ENCODE measurements around the gene TLL2.

TLL2 gene

GRCh38 chr10:96389785-96390184 is 123.9 kb downstream of the TLL2 start:
- no peak for DNase-seq

DNA sequence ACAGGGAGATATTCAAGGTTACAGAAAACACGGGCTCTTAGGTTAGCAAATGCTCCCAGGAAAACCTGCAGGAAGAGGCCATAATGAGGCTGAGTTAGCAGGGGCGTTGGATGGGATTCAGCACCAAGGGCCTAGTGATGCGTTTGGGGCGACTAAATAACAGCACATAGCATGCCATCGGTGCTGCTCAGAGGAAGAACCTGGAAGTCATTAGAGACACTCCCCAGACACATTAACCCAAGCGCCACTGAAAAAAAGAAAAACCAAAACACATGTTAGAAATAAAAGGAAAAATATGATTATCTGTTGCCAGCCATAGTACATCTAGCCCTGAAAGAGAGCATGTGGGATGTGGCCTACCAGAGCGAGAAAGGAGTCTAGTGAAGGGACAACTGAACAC is 126.1 kb downstream of the TLL2 start:
- DNase-seq, result peak; percentile 85

DNA sequence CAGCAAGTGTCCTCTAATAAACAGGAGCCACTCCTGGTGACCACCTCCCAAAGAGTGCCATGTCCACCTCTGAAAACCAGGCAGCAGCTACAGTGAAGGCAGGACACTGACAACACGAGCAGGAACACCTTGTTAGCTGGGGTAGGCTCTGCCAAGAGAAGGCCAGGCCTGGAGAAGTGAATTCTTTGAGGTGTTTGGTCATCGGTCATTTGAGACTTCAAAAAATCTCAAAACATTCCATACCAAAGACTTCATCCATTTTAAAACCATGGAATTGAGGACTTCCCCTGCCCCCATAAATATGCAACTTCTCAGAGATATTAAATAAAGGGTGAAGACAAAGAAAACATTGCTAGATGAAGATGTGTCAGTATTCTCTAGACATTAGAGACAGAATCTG is 126.6 kb downstream of the TLL2 start:
- peak; percentile 79 for DNase-seq

DNA sequence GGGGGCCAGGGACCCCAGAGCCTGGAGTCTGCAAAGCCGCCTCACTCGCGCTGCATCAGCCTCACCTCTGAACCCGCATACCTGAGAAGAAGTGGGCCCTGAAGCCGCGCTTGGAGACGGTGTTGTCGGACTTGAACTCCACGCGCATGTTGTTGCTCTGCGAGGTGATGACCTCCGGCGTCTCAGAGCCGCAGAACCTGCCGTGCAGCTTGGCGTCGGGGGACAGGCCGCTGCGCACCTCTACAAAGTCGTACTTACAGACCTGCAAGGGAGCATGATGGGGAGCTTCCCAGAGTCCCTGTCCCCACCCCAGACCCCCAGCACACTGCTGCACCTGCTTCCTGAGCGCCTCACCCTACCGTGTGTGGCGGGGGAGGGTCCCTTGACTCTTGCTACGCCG is 129.2 kb downstream of the TLL2 start:
- no peak for DNase-seq

GRCh38 chr10:96380821-96381220 is 132.9 kb downstream of the TLL2 start:
- no peak for DNase-seq

DNA sequence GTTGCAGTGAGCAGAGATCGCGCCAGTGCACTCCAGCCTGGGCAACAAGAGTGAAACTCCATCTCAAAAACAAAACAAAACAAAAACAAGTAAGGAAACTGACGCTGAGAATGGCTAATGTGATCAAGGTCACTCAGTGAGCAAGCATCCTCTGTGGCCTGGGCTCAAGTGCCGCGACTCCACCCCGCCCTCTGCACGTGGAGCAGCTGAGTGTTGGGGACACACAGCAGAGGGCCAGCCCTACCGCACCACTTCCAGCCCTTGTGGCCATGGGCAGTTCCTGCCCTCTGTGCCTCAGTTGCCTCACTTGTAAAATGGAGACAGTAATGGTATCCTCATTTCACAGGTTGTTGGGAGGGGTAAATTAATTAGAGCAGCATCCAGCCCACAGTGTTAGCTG is 134.0 kb downstream of the TLL2 start:
- no peak for DNase-seq

GRCh38 chr10:96378741-96379140 is 135.0 kb downstream of the TLL2 start:
- no peak for DNase-seq

- DNase-seq, result peak; percentile 41
Observed at GRCh38 chr10:96377816-96378294, 135.9 kb downstream of the TLL2 start.

GRCh38 chr10:96376483-96376882 is 137.2 kb downstream of the TLL2 start:
- DNase-seq, result no peak

DNA sequence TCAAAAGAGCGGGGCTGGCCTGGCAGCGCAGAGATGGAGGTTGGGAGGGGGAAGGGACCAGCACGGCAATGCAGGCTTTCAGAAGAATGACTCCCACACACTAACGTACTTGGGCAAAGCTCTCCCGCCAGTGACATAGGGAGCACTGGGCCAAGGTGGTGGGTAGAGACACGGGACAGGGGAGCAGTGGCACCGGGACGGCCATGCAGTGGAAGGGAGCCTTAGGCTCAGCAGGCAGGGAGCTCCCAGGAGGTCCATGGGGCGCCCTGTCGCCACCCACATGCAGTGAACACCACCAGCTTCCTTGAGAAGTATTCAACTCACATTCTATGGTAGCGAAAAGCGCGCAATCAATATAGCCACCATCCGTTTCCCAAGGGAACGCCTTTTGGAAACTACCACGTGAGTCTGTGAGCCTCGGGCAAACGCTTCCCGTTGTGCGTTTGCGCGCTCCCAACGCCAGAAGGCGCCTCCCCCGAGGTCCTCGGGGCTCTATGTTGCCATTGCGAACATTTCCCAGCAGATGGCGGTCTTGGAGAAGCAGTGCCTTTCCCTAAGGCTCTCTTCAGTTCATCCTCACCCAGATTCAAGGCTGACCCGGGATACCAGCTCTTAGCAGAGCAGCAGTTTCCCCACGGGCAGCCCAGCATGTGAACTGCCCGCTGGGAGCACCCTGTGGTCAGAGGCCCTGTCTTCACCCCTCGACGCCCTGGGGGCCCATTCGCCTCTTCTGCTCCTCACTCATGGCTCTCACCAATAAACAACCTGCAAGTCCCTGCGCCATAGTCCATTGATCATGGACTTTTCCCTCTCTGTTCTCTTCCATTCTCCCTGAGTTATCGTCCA is 138.5 kb downstream of the TLL2 start:
- DNase-seq, result peak; percentile 84

- DNase-seq, result no peak
Observed at GRCh38 chr10:96374639-96374984, 139.1 kb downstream of the TLL2 start.

DNA sequence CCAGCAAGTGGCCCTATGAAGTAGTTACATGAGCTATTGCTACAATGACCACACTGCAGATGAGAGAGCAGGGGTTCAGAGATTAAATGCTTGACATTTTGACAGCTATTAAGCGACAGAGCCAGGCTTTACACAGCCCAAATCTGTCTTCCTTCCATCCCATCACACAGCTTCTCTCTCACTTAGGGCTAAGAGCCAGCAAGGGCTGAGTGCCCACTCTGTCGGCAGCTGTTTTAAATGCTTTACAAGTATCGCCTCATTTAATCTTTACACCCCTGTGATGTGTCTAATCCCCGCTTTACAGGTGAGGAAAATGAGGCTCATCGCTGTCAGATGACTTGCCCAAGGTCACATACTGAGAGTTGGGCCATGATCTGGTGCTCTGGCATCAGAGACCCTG is 139.7 kb downstream of the TLL2 start:
- DNase-seq, result no peak

DNA sequence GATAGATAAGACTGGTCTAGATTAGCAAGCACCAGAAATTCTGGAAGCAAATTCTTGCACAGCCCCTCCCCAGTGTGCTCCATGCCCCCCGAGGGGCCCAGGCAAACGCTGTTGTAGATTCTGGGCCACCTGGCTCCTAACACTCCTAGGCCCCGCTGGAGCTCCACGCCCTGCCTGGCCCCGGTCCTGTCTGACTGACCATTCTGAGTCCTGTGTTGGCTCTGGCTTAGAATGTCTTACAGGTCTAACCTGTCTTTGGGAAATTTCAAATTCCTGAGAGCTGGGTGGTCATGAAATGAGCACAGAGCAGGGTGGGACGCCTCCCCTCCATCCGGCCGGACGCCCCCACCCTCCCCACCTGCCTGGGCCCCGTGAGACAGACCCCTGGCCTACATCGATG is 142.4 kb downstream of the TLL2 start:
- DNase-seq, result no peak

GRCh38 chr10:96370584-96371157 is 143.1 kb downstream of the TLL2 start:
- DNase-seq, result peak; percentile 47

DNA sequence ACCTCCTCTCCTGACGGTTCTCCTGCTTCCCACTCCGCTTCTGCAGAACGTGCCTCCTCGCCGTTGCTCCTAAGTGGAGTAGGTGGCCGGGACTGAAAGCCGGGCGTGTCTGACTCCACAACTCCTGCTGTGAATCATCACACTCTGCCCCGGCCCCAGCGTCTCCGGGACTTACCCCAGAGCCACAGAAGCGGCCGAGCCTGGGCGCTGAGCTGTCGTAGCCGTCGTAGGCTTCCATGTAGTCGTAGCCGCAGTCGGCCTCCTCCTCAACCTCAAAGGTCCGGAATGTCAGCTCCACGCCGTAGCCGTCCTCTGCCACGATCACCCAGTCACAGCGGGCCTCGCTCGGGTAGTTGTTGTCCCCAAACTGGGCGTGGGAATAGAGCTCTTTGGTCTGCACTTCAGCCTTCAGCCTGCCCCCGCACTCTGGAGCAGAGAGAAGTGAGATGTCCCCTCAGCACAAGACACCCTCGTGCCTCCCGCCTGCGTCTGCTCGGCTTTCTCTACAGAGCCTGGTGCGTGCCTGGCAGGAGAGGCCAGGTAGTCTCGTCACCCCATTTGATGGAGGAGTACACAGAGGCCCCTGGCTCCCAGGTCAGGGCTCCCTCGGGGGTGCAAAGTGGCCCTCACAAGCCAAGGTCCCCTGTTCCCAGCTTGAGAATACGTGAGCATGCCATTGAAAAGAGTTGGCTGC is 143.7 kb downstream of the TLL2 start:
- no peak for DNase-seq

- no peak for DNase-seq
Observed at GRCh38 chr10:96368971-96369370, 144.8 kb downstream of the TLL2 start.

- no peak for DNase-seq
Observed at GRCh38 chr10:96367470-96367869, 146.3 kb downstream of the TLL2 start.

GRCh38 chr10:96366508-96366907 is 147.2 kb downstream of the TLL2 start:
- DNase-seq, result peak; percentile 19

DNA sequence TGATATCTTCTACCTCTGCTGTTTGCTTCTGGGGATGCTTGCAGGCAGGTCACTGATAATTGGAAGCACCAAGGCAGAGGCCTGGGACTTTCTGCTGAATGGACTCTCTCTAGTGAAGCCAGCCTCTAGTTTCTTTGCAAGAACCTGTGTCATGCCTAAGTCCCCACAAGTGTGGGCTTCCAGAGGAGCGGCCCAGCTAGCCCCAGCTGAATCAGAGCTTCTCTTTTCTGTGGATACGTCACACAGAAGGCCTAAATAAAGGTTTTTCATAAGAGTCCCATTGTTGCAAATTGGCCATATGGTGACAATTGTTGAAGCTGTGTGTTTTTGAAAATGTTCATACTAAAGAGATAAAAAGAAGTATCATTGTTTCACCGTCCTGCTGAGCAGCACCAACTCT is 148.2 kb downstream of the TLL2 start:
- DNase-seq, result no peak

- DNase-seq, result no peak
Observed at GRCh38 chr10:96360766-96361165, 153.0 kb downstream of the TLL2 start.

- DNase-seq, result no peak
Observed at GRCh38 chr10:96360331-96360730, 153.4 kb downstream of the TLL2 start.

GRCh38 chr10:96359616-96360015 is 154.1 kb downstream of the TLL2 start:
- no peak for DNase-seq

DNA sequence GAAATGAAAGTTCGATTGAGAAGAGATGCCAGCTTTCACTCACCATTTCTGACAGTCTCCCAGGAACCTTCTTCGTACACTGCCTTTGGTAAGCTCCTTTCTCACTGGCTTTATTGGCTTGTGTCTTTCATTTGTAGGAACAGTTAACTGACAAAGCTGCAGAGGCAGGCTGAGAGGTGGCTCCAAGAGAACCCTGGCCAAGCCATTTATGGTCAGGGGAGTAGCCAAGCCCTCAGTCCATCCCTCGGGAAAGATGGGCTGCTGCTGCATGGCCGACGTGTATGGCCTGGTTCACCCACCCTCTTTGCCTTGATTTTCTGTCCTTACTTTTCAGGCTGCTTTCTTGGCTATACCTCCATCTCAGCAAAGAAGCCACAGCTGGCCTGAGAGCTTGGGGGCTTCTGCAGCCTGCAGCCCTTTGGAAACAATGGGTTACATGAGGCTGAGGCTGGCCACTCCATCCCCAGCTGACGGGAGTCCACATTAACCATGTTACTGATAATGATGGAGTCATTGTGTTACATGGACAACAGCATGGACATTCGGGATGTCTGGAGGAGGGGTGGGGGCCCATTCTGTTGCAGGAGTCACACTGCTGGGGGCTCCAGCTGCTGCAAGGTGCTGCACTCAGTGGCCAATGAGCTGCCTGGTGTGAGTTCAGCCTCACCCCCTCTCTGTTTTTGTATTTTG is 154.7 kb downstream of the TLL2 start, which contains the start of gene OPALIN:
TSS of gene OPALIN (minus strand) at position 152 of the 690 bp plus-strand sequence. CDS start at position 46, 106 bp downstream.
- no peak for DNase-seq
